Measurements from ENCODE around the gene SMAD5. TPM values are rescaled to one million over a fixed set of nuclear protein-coding genes. Genes with fewer than 3 reads are reported as not detected.

SMAD5 gene
- total and polyA plus RNA-seq, 2 donors (not counting 1 experiment from before 2014, with no cell fraction given), result 9.4 to 38.6 TPM

DNA sequence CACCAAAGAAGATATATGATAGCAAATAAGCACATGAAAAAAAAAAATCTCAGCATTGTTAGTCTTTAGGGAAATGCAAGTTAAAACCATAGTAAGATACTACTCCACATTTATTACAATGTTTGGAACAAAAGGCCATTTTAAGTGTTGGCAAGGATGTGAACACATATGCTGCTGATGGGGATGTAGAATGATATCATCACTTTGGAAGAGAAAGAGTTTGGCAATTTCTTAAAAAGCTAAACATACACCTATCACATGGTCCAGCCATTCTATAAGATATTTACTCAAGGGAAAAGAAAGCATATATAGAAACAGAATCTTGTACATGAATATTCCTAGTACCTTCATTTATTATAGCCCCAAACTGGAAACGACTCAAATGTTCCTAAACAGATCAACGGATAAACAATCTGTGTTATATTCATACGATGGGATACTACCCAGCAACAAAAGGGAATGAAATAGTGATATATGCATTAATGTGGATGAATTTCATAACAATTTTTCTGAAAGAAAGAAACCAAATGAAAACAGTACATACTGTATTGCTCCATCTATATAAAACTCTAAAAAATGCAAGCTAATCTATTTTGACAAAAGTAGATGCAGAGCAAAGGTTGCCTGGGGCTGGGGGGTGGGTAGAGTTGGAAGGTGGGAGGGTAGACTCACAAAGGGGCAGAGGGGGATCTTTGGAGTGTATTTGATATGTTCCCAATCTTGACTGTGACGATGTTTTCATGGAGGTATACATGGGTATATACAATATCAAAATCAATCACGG, 45.7 kb upstream of the SMAD5 start:
- no peak for TF ChIP-seq CTCF (IDR thresholded peaks at IDR 0.05)
- no peak for TF ChIP-seq EZH2 (IDR thresholded peaks at IDR 0.05; ENCODE audit: borderline replicate concordance, insufficient read depth, low read depth, low read length, poor library complexity, severe bottlenecking)
- no peaks in the 10 kb centered on the region for H3K4me1 Mint-ChIP-seq
- intact Hi-C loops (cut with micrococcal nuclease), result no loop called here
- H3K4me3 Mint-ChIP-seq, result no peak overlapping the region
- Histone ChIP-seq H3K27me3 (replicated peaks in 1 of 4; ENCODE audit: control extremely low read depth in 1 of 4, control insufficient read depth in 3 of 4, insufficient read depth in 4 of 4, low read length in 3 of 4) (peaks cover 0 to 17% (median 5%) of the 10 kb centered on the region in 4 experiments), H3K9me3 (ENCODE audit: control extremely low read depth in 1 of 3, control insufficient read depth in 2 of 3, insufficient read depth in 1 of 3, low read length in 2 of 3) (no peaks in the 10 kb centered on the region), H4K20me1 (ENCODE audit: control insufficient read depth, insufficient read depth, low read length, poor library complexity, severe bottlenecking) (no peaks in the 10 kb centered on the region), H3K9ac (ENCODE audit: low read length) (no peak overlapping the region), H2AFZ (ENCODE audit: insufficient read depth, low read depth, low read length, poor library complexity, severe bottlenecking) (no peak overlapping the region), H3K4me3 (ENCODE audit: control extremely low read depth in 1 of 5, extremely low read depth in 1 of 5, insufficient read depth in 1 of 5, low read depth in 2 of 5, low read length in 4 of 5) (no peak overlapping the region), H3K4me1 (ENCODE audit: control insufficient read depth in 2 of 2, insufficient read depth in 2 of 2, low read length in 2 of 2) (no peaks in the 10 kb centered on the region), H3K27ac (ENCODE audit: low read length in 2 of 2) (no peak overlapping the region), H3K36me3 (replicated peaks in 1 of 2; ENCODE audit: control extremely low read depth in 1 of 2, control insufficient read depth in 1 of 2, extremely low read depth in 1 of 2, insufficient read depth in 2 of 2, low read length in 1 of 2) (no peaks in the 10 kb centered on the region), H3K4me2 (replicated peaks; ENCODE audit: low read depth, low read length, poor library complexity, severe bottlenecking) (no peak overlapping the region), H3K79me2 (ENCODE audit: control insufficient read depth, insufficient read depth, low read length) (no peaks in the 10 kb centered on the region)
- H3K27me3 Mint-ChIP-seq, result peaks cover 7% of the 10 kb centered on the region
- DNase-seq (no peak), ATAC-seq (ENCODE audit: low read depth) (no peak)
- no peak overlapping the region for H3K27ac Mint-ChIP-seq
- CTCF ChIA-PET, result interaction anchor here (0.7 kb wide), 1 partner anchor 88 kb away, joined by 5 read pairs; no protein-coding TSS in a partner anchor
- no CpG with 5 or more reads among the region's 5 CpGs for WGBS (ENCODE audit: insufficient coverage)
- no peaks in the 10 kb centered on the region for H3K9me3 Mint-ChIP-seq (ENCODE audit: insufficient read depth)
- POLR2A ChIA-PET, result no interaction called here

Measured in B cell (primary cell).